SHP77 treated with DMSO at 0.1 percent for 48 hours (cell line): ENCODE results near the gene DDX11.
"Not testable (repeated sequence)": the region's sequence is repeated elsewhere in the genome, so short reads cannot be mapped to it uniquely, and the experiment has no call there.

Source experiments
- DNase-seq: peaks from one replicate; lab custom pipeline; 2025; lab: John Stamatoyannopoulos, UW

DDX11 gene

GRCh38 chr12:31124158-31124557 is 50.5 kb downstream of the DDX11 start:
- not testable (repeated sequence) for DNase-seq

GRCh38 chr12:31125171-31125570 is 51.5 kb downstream of the DDX11 start:
- DNase-seq = not testable (repeated sequence)

- DNase-seq = not testable (repeated sequence)
Observed at GRCh38 chr12:31127209-31127848, 53.7 kb downstream of the DDX11 start.

GRCh38 chr12:31136581-31136980 is 62.9 kb downstream of the DDX11 start:
- not testable (repeated sequence) for DNase-seq

GRCh38 chr12:31144768-31145167 is 71.1 kb downstream of the DDX11 start:
- peak; percentile 30 for DNase-seq

- DNase-seq = peak; percentile 12
Observed at GRCh38 chr12:31145296-31145695, 71.6 kb downstream of the DDX11 start.

- DNase-seq = not testable (repeated sequence)
Observed at GRCh38 chr12:31147415-31147814, 73.8 kb downstream of the DDX11 start.

- not testable (repeated sequence) for DNase-seq
Observed at GRCh38 chr12:31150766-31151165, 77.1 kb downstream of the DDX11 start.
